HCT116 (cell line): ENCODE data around the gene PKDCC. TPM values are rescaled to one million over a fixed set of nuclear protein-coding genes. Genes with fewer than 3 reads are reported as not detected.

Experiments used
- ATAC-seq: fragments of 200-7000 bp; cut with Tn5 transposase; 2 replicates; pipeline ENCODE4 v1.9.1; 2020; ENCODE audit warnings: mild to moderate bottlenecking, moderate library complexity
- BruUV-seq: library from RNA; stranded (reverse); fragments of 400-500 nt; replicated peaks from 2 replicates; lab custom pipeline; 2021; lab: Mats Ljungman, UMichigan
- CTCF ChIA-PET: fragments of 300-600 bp; sonication (Branson Sonifier 250); formaldehyde crosslinking; loops from one replicate; lab custom pipeline; 2021; ENCODE audit warnings: antibody characterized with exemption; lab: Charles Lee
- POLR2A ChIA-PET: fragments of 300-600, 350-600 bp; sonication (Branson Sonifier 250); formaldehyde crosslinking; loops from one replicate; lab custom pipeline; 2021; ENCODE audit warnings: antibody characterized with exemption; lab: Charles Lee
- RAD21 ChIA-PET, 2 experiments: fragments of 300-600 bp; sonication (Branson Sonifier 250); formaldehyde crosslinking; loops; one replicate each; lab custom pipeline; 2023; ENCODE audit warnings: low total read pairs in 2 of 2; ENCODE audit not compliant: uncharacterized antibody in 2 of 2, unreplicated experiment in 2 of 2, low non-redundant PET in 1 of 2; lab: Charles Lee
- DNase-seq: peaks from one replicate; pipeline ENCODE4 v3.0.0-alpha.2; 2010; ENCODE audit warnings: low read depth, low spot score
- H2AFZ ChIP-seq: fragments of 200-600 bp; shearing (Covaris generic), sonication (generic); 2 replicates; pipeline ENCODE4 v1.6.1; 2017; ENCODE audit warnings: low read depth, mixed run types, mixed read lengths, antibody characterized with exemption, low read length; ENCODE audit not compliant: poor library complexity, severe bottlenecking
- H3K27ac ChIP-seq: 2 replicates; pipeline ENCODE4 v1.5.1; 2012; ENCODE audit warnings: low read depth, low read length
- H3K27me3 ChIP-seq: fragments of 200-600 bp; sonication (generic); 2 replicates; pipeline ENCODE4 v1.6.1; 2016; ENCODE audit warnings: mixed run types, low read length, mixed read lengths; ENCODE audit not compliant: insufficient read depth
- H3K36me3 ChIP-seq, 2 experiments: fragments of 200-500 bp in 1 of 2; fragments of 200-600 bp in 1 of 2; sonication (Bioruptor generic) in 1 of 2; sonication (generic) in 1 of 2; 2 replicates each; pipeline versions ENCODE4 v1.5.1 to v1.6.1; 2014 to 2016; ENCODE audit warnings: low read length in 2 of 2, inconsistent platforms in 1 of 2, mixed read lengths in 1 of 2, mixed run types in 1 of 2; ENCODE audit not compliant: insufficient read depth in 2 of 2, control insufficient read depth in 1 of 2
- H3K4me1 ChIP-seq, 2 experiments: fragments of 200-600 bp in 1 of 2; sonication (generic) in 1 of 2; 2 replicates each; pipeline versions ENCODE4 v1.5.1 to v1.6.1; 2012 to 2017; ENCODE audit warnings: low read length in 2 of 2, inconsistent platforms in 1 of 2, mild to moderate bottlenecking in 1 of 2, mixed read lengths in 1 of 2, mixed run types in 1 of 2, moderate library complexity in 1 of 2; ENCODE audit not compliant: insufficient read depth in 2 of 2, control insufficient read depth in 1 of 2
- H3K4me2 ChIP-seq: fragments of 200-600 bp; sonication (generic); 2 replicates; pipeline ENCODE4 v1.6.1; 2017; ENCODE audit warnings: mixed run types, low read length, mixed read lengths
- H3K4me3 ChIP-seq, 2 experiments: fragments of 200-600 bp in 1 of 2; sonication (generic) in 1 of 2; replicated peaks in 1 of 2; 2 replicates each; pipeline ENCODE4 v1.5.1; 2011 to 2016; ENCODE audit warnings: low read length in 2 of 2, control low read depth in 1 of 2, low read depth in 1 of 2, mild to moderate bottlenecking in 1 of 2, mixed read lengths in 1 of 2, mixed run types in 1 of 2
- H3K79me2 ChIP-seq: fragments of 200-600 bp; sonication (generic); 2 replicates; pipeline ENCODE4 v1.6.1; 2017; ENCODE audit warnings: mild to moderate bottlenecking, mixed run types, low read length, moderate library complexity, mixed read lengths; ENCODE audit not compliant: insufficient read depth
- H3K9ac ChIP-seq: fragments of 200-600 bp; sonication (generic); 2 replicates; pipeline ENCODE4 v1.6.1; 2016; ENCODE audit warnings: low read length, mixed read lengths
- H3K9me2 ChIP-seq: fragments of 200-600 bp; sonication (generic), shearing (Covaris generic); 2 replicates; pipeline ENCODE4 v1.6.1; 2017; ENCODE audit warnings: mixed run types, mild to moderate bottlenecking, moderate library complexity; ENCODE audit not compliant: insufficient read depth
- H3K9me3 ChIP-seq, 2 experiments: fragments of 200-500 bp in 1 of 2; fragments of 200-600 bp in 1 of 2; sonication (Bioruptor generic) in 1 of 2; sonication (generic) in 1 of 2; 2 replicates each; pipeline ENCODE4 v1.6.1; 2014 to 2017; ENCODE audit warnings: low read length in 2 of 2, mixed read lengths in 2 of 2, inconsistent platforms in 1 of 2, low read depth in 1 of 2, mild to moderate bottlenecking in 1 of 2, mixed run types in 1 of 2, moderate library complexity in 1 of 2; ENCODE audit not compliant: control insufficient read depth in 1 of 2, insufficient read depth in 1 of 2
- H4K20me1 ChIP-seq: fragments of 200-600 bp; sonication (generic), shearing (Covaris generic); 2 replicates; pipeline ENCODE4 v1.6.1; 2017; ENCODE audit warnings: mixed run types, mild to moderate bottlenecking, moderate library complexity; ENCODE audit not compliant: insufficient read depth
- CBX3 ChIP-seq: IDR thresholded peaks from 2 replicates; pipeline ENCODE4 v1.6.1; 2012; ENCODE audit warnings: low read depth
- CEBPB ChIP-seq: IDR thresholded peaks from 2 replicates; pipeline ENCODE4 v1.6.1; 2012; ENCODE audit warnings: low read depth
- ELF1 ChIP-seq: IDR thresholded peaks from 2 replicates; pipeline ENCODE4 v1.6.1; 2012; ENCODE audit warnings: low read depth, borderline replicate concordance
- EZH2 ChIP-seq: fragments of 200-600 bp; sonication (generic); IDR thresholded peaks from 2 replicates; pipeline ENCODE4 v1.6.1; 2017; ENCODE audit warnings: antibody characterized with exemption, mixed run types
- EZH2phosphoT487 ChIP-seq: fragments of 200-600 bp; IDR thresholded peaks from 2 replicates; pipeline ENCODE4 v1.6.1; 2018; ENCODE audit warnings: antibody characterized with exemption, borderline replicate concordance
- FOSL1 ChIP-seq: IDR thresholded peaks from 2 replicates; pipeline ENCODE4 v1.6.1; 2012; ENCODE audit warnings: low read depth
- JUND ChIP-seq: IDR thresholded peaks from 2 replicates; pipeline ENCODE4 v1.6.1; 2012
- POLR2A ChIP-seq: IDR thresholded peaks from 2 replicates; pipeline ENCODE4 v1.7.0; 2011; ENCODE audit warnings: borderline replicate concordance; ENCODE audit not compliant: insufficient read depth, insufficient read length; ENCODE audit errors: extremely low read depth
- POLR2AphosphoS5 ChIP-seq: IDR thresholded peaks from 2 replicates; pipeline ENCODE4 v1.6.1; 2011; ENCODE audit warnings: mild to moderate bottlenecking, low read depth, low read length, moderate library complexity
- SIN3A ChIP-seq: IDR thresholded peaks from 2 replicates; pipeline ENCODE4 v1.6.1; 2012; ENCODE audit warnings: low read depth
- SP1 ChIP-seq: IDR thresholded peaks from 2 replicates; pipeline ENCODE4 v1.6.1; 2012; ENCODE audit warnings: low read depth
- SRF ChIP-seq: IDR thresholded peaks from 2 replicates; pipeline ENCODE4 v1.6.1; 2012; ENCODE audit warnings: low read depth
- TCF7L2 ChIP-seq: IDR thresholded peaks from 2 replicates; pipeline ENCODE4 v1.7.0; 2011; ENCODE audit warnings: borderline replicate concordance, inconsistent platforms; ENCODE audit not compliant: insufficient read depth, insufficient read length; ENCODE audit errors: extremely low read depth
- YY1 ChIP-seq: IDR thresholded peaks from 2 replicates; pipeline ENCODE4 v1.6.1; 2011; ENCODE audit warnings: low read length, low read depth, moderate library complexity, mild to moderate bottlenecking; ENCODE audit not compliant: insufficient replicate concordance; ENCODE audit errors: extremely low read depth
- ZFX ChIP-seq: fragments of 450-650 bp; IDR thresholded peaks from 2 replicates; pipeline ENCODE4 v1.6.1; 2017
- ZNF274 ChIP-seq: fragments of 200-500 bp; sonication (Bioruptor generic); IDR thresholded peaks from 2 replicates; pipeline ENCODE4 v1.6.1; 2014; ENCODE audit warnings: mild to moderate bottlenecking, low read depth, low read length, inconsistent platforms
- intact Hi-C: fragments of 100-400 bp; cut with micrococcal nuclease; formaldehyde crosslinking; loops from 2 replicates; pipeline ENCODE4 v1.10.0; 2022
- total RNA-seq: library from RNA; stranded (reverse); gene quantifications from one replicate; pipeline ENCODE4 v1.2.1, GENCODE V29; 2021; ENCODE audit not compliant: unreplicated experiment
- TF ChIP-seq, protein P1 (sequence below): IDR thresholded peaks from 2 replicates; pipeline ENCODE4 v1.6.1; 2012; ENCODE audit warnings: low read depth
- TF ChIP-seq, protein P2 (sequence below), 3 experiments: fragments of 200-600 bp in 1 of 3; sonication (generic) in 1 of 3; IDR thresholded peaks in 2 of 3; conservative IDR thresholded peaks in 1 of 3; 2 replicates each; pipeline ENCODE4 v1.5.1; 2012 to 2017; ENCODE audit warnings: low read depth in 2 of 3, low read length in 2 of 3, antibody characterized with exemption in 1 of 3, borderline replicate concordance in 1 of 3, control low read depth in 1 of 3, mild to moderate bottlenecking in 1 of 3, mixed read lengths in 1 of 3, mixed run types in 1 of 3, moderate library complexity in 1 of 3; ENCODE audit not compliant: insufficient read depth in 1 of 3
- TF ChIP-seq, protein P3 (sequence below): IDR thresholded peaks from 2 replicates; pipeline ENCODE4 v1.6.1; 2012
- TF ChIP-seq, protein P4 (sequence below): IDR thresholded peaks from 2 replicates; pipeline ENCODE4 v1.6.1; 2011; ENCODE audit warnings: mild to moderate bottlenecking, low read length, moderate library complexity; ENCODE audit not compliant: insufficient replicate concordance; ENCODE audit errors: extremely low read depth

The PKDCC gene
- total RNA-seq, 1 experiment from 2014 or later = 0.84 TPM

DNA sequence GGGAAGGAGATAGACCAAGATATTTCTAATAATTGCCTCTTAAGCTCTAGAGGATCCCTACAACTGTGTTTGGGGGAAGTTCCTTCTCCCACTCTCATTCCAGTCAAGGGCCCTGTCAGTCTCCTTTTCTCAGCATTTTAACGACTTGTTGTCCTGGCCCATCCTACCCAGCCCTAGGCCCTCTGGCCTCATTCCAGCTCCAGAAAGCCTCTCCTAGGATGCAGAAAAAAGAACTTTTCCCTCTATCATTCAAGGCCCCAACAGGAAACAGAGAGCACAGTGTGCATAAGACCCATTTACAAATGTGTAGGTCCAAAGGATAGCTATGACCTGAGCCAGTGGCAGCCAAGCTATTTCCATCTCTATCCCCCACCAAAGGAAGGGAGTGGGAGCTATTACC is 14.0 kb downstream of the PKDCC start:
- CTCF ChIA-PET = interaction anchor here (1.1 kb wide), 1 partner anchor 191 kb away, joined by 4 read pairs; no protein-coding TSS in a partner anchor
- RAD21 ChIA-PET = no interaction called here
- H3K4me2 ChIP-seq = no peak overlapping the region
- no peaks in the 10 kb centered on the region for H3K27me3 ChIP-seq
- H3K36me3 ChIP-seq = no peaks in the 10 kb centered on the region
- intact Hi-C loops = no loop called here
- BruUV-seq = no TSS peak
- no peaks in the 10 kb centered on the region for H4K20me1 ChIP-seq
- H3K9me3 ChIP-seq = no peaks in the 10 kb centered on the region
- TF ChIP-seq CBX3 (no peak), SRF (no peak), FOSL1 (no peak), JUND (no peak), YY1 (no peak), EZH2phosphoT487 (no peak), EZH2 (no peak), SP1 (no peak), POLR2AphosphoS5 (no peak), SIN3A (no peak), ZNF274 (no peak), ELF1 (no peak), TCF7L2 (no peak), ZFX (no peak), CEBPB (no peak), POLR2A (no peak)
- TF ChIP-seq, protein P1, sequence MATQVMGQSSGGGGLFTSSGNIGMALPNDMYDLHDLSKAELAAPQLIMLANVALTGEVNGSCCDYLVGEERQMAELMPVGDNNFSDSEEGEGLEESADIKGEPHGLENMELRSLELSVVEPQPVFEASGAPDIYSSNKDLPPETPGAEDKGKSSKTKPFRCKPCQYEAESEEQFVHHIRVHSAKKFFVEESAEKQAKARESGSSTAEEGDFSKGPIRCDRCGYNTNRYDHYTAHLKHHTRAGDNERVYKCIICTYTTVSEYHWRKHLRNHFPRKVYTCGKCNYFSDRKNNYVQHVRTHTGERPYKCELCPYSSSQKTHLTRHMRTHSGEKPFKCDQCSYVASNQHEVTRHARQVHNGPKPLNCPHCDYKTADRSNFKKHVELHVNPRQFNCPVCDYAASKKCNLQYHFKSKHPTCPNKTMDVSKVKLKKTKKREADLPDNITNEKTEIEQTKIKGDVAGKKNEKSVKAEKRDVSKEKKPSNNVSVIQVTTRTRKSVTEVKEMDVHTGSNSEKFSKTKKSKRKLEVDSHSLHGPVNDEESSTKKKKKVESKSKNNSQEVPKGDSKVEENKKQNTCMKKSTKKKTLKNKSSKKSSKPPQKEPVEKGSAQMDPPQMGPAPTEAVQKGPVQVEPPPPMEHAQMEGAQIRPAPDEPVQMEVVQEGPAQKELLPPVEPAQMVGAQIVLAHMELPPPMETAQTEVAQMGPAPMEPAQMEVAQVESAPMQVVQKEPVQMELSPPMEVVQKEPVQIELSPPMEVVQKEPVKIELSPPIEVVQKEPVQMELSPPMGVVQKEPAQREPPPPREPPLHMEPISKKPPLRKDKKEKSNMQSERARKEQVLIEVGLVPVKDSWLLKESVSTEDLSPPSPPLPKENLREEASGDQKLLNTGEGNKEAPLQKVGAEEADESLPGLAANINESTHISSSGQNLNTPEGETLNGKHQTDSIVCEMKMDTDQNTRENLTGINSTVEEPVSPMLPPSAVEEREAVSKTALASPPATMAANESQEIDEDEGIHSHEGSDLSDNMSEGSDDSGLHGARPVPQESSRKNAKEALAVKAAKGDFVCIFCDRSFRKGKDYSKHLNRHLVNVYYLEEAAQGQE = no peak
- TF ChIP-seq, protein P2, sequence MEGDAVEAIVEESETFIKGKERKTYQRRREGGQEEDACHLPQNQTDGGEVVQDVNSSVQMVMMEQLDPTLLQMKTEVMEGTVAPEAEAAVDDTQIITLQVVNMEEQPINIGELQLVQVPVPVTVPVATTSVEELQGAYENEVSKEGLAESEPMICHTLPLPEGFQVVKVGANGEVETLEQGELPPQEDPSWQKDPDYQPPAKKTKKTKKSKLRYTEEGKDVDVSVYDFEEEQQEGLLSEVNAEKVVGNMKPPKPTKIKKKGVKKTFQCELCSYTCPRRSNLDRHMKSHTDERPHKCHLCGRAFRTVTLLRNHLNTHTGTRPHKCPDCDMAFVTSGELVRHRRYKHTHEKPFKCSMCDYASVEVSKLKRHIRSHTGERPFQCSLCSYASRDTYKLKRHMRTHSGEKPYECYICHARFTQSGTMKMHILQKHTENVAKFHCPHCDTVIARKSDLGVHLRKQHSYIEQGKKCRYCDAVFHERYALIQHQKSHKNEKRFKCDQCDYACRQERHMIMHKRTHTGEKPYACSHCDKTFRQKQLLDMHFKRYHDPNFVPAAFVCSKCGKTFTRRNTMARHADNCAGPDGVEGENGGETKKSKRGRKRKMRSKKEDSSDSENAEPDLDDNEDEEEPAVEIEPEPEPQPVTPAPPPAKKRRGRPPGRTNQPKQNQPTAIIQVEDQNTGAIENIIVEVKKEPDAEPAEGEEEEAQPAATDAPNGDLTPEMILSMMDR (IDR thresholded peaks at IDR 0.05 in 2 of 3, conservative IDR thresholded peaks at IDR 0.05 in 1 of 3; ENCODE audit: borderline replicate concordance in 1 of 3, insufficient read depth in 1 of 3, low read depth in 2 of 3, low read length in 2 of 3) = no peak
- TF ChIP-seq, protein P3, sequence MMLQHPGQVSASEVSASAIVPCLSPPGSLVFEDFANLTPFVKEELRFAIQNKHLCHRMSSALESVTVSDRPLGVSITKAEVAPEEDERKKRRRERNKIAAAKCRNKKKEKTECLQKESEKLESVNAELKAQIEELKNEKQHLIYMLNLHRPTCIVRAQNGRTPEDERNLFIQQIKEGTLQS = no peak
- TF ChIP-seq, protein P4, sequence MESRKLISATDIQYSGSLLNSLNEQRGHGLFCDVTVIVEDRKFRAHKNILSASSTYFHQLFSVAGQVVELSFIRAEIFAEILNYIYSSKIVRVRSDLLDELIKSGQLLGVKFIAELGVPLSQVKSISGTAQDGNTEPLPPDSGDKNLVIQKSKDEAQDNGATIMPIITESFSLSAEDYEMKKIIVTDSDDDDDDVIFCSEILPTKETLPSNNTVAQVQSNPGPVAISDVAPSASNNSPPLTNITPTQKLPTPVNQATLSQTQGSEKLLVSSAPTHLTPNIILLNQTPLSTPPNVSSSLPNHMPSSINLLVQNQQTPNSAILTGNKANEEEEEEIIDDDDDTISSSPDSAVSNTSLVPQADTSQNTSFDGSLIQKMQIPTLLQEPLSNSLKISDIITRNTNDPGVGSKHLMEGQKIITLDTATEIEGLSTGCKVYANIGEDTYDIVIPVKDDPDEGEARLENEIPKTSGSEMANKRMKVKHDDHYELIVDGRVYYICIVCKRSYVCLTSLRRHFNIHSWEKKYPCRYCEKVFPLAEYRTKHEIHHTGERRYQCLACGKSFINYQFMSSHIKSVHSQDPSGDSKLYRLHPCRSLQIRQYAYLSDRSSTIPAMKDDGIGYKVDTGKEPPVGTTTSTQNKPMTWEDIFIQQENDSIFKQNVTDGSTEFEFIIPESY = no peak
- no peak overlapping the region for H2AFZ ChIP-seq
- POLR2A ChIA-PET = no interaction called here
- ATAC-seq (no peak), DNase-seq (no peak)
- no peak overlapping the region for H3K9ac ChIP-seq
- H3K79me2 ChIP-seq = no peaks in the 10 kb centered on the region
- no peaks in the 10 kb centered on the region for H3K9me2 ChIP-seq
- H3K27ac ChIP-seq = no peak overlapping the region
- no peaks in the 10 kb centered on the region for H3K4me1 ChIP-seq
- H3K4me3 ChIP-seq = no peak overlapping the region
